A673 (cell line): ENCODE data around the gene SP6.

Experiments used
- EZH2 ChIP-seq: fragments of 200-600 bp; sonication (generic); IDR thresholded peaks from 2 replicates; pipeline ENCODE4 v1.6.1; 2017; ENCODE audit warnings: borderline replicate concordance, low read depth, mild to moderate bottlenecking, mixed read lengths, antibody characterized with exemption, low read length; ENCODE audit not compliant: poor library complexity, severe bottlenecking
- TF ChIP-seq, protein P1 (sequence below): fragments of 300-800, 200-600 bp; sonication (generic); conservative IDR thresholded peaks from 2 replicates; pipeline ENCODE4 v1.5.1; 2017; ENCODE audit warnings: low read depth, mild to moderate bottlenecking, antibody characterized with exemption, low read length, moderate library complexity, mixed read lengths

DNA sequence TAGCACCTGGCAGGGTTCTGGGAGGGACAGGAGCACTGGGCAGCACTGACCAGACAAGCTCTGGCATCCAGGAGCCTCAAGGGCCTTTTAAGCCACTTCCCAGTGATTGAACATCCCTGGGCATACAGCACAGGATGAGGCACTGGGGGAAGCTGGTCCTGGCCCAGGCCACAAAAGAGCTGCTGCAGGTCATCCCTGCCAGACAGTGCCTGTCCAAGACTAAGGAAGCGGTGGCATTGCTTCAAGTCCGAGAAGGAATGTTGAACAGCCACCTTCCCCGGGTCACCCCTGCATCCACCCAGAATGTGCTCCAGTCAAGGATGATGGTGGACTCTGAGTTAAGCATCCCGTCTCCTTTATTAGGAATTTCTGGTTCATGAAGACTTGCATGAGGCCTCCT lies 28.2 kb downstream of the SP6 start:
- no peak for TF ChIP-seq EZH2
- TF ChIP-seq, protein P1, sequence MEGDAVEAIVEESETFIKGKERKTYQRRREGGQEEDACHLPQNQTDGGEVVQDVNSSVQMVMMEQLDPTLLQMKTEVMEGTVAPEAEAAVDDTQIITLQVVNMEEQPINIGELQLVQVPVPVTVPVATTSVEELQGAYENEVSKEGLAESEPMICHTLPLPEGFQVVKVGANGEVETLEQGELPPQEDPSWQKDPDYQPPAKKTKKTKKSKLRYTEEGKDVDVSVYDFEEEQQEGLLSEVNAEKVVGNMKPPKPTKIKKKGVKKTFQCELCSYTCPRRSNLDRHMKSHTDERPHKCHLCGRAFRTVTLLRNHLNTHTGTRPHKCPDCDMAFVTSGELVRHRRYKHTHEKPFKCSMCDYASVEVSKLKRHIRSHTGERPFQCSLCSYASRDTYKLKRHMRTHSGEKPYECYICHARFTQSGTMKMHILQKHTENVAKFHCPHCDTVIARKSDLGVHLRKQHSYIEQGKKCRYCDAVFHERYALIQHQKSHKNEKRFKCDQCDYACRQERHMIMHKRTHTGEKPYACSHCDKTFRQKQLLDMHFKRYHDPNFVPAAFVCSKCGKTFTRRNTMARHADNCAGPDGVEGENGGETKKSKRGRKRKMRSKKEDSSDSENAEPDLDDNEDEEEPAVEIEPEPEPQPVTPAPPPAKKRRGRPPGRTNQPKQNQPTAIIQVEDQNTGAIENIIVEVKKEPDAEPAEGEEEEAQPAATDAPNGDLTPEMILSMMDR: no peak
